Measurements from ENCODE around the gene MEIS3. TPM values are rescaled to one million over a fixed set of nuclear protein-coding genes. Genes with fewer than 3 reads are reported as not detected.
A peak's percentile ranks its signal among the peaks of the same experiment; 100 is the strongest.

The MEIS3 gene
- polyA plus RNA-seq, 3 donors = not detected

GRCh38 chr19:47429140-47429793 lies 9.9 kb upstream of the MEIS3 start:
- H3K9ac ChIP-seq (ENCODE audit: insufficient read depth, low read length, poor library complexity, severe bottlenecking) = no peak overlapping the region
- H3K27me3 ChIP-seq (ENCODE audit: control insufficient read depth in 2 of 2, insufficient read depth in 2 of 2, low read length in 2 of 2) = peaks cover 18 to 76% of the 10 kb centered on the region in 2 donors
- intact Hi-C loops (cut with micrococcal nuclease) = loop anchor here (5.0 to 10.0 kb wide), 3 partner anchors 37 to 274 kb away; no protein-coding TSS in a partner anchor
- H3K36me3 ChIP-seq (replicated peaks in 1 of 2; ENCODE audit: control insufficient read depth in 1 of 2, insufficient read depth in 2 of 2, low read length in 2 of 2) = no peaks in the 10 kb centered on the region
- Mint-ChIP-seq H3K36me3 (peaks cover 0 to 2% of the 10 kb centered on the region in 2 donors), H3K27me3 (ENCODE audit: low read depth in 3 of 3) (peaks cover 22 to 54% (median 48%) of the 10 kb centered on the region in 3 donors), H3K27ac (no peak overlapping the region), H3K9me3 (peaks cover 0 to 17% (median 7%) of the 10 kb centered on the region in 7 donors), H3K4me1 (peaks cover 7% of the 10 kb centered on the region), H3K4me3 (peak overlapping the region in 1 of 2 donors; percentile 87)
- 19% methylated on average over 9 of the region's 20 CpGs for WGBS (ENCODE audit: insufficient coverage)
- no peaks in the 10 kb centered on the region for H4K20me1 ChIP-seq (ENCODE audit: insufficient read depth, low read length)
- no peak overlapping the region for H3K27ac ChIP-seq (ENCODE audit: low read depth in 1 of 2, low read length in 2 of 2)
- H2AFZ ChIP-seq (ENCODE audit: insufficient read depth, low read depth, low read length, poor library complexity, severe bottlenecking) = no peak overlapping the region
- H3K4me3 ChIP-seq (replicated peaks in 1 of 3; ENCODE audit: low read depth in 2 of 3, low read length in 3 of 3) = no peak overlapping the region
- no peaks in the 10 kb centered on the region for H3K79me2 ChIP-seq (ENCODE audit: insufficient read depth, low read length)
- no peak for TF ChIP-seq CTCF (IDR thresholded peaks at IDR 0.05)
- DNase-seq = no peak
- H3K4me1 ChIP-seq (ENCODE audit: control insufficient read depth in 1 of 2, insufficient read depth in 2 of 2, low read length in 2 of 2) = peaks cover 13 to 21% of the 10 kb centered on the region in 2 donors
- H3K4me2 ChIP-seq (replicated peaks; ENCODE audit: extremely low read depth, low read length, poor library complexity, severe bottlenecking) = no peak overlapping the region
- H3K9me3 ChIP-seq (replicated peaks in 1 of 2; ENCODE audit: control insufficient read depth in 1 of 2, insufficient read depth in 1 of 2, low read length in 2 of 2) = peaks cover 4 to 12% of the 10 kb centered on the region in 2 donors

- H3K36me3 Mint-ChIP-seq = peaks cover 0 to 2% of the 10 kb centered on the region in 2 donors
- WGBS (ENCODE audit: insufficient coverage) = 2% methylated on average over 15 of the region's 27 CpGs
- Histone ChIP-seq H3K27me3 (ENCODE audit: control insufficient read depth in 2 of 2, insufficient read depth in 2 of 2, low read length in 2 of 2) (peaks cover 26 to 86% of the 10 kb centered on the region in 2 donors), H3K79me2 (ENCODE audit: insufficient read depth, low read length) (no peaks in the 10 kb centered on the region), H4K20me1 (ENCODE audit: insufficient read depth, low read length) (no peaks in the 10 kb centered on the region), H3K4me2 (replicated peaks; ENCODE audit: extremely low read depth, low read length, poor library complexity, severe bottlenecking) (peak overlapping the region; percentile 20), H2AFZ (ENCODE audit: insufficient read depth, low read depth, low read length, poor library complexity, severe bottlenecking) (no peak overlapping the region), H3K9ac (ENCODE audit: insufficient read depth, low read length, poor library complexity, severe bottlenecking) (no peak overlapping the region), H3K4me3 (replicated peaks in 1 of 3; ENCODE audit: low read depth in 2 of 3, low read length in 3 of 3) (peak overlapping the region in 1 of 3 experiments; percentile 9), H3K4me1 (ENCODE audit: control insufficient read depth in 1 of 2, insufficient read depth in 2 of 2, low read length in 2 of 2) (peaks cover 13 to 21% of the 10 kb centered on the region in 2 donors), H3K36me3 (replicated peaks in 1 of 2; ENCODE audit: control insufficient read depth in 1 of 2, insufficient read depth in 2 of 2, low read length in 2 of 2) (no peaks in the 10 kb centered on the region), H3K27ac (ENCODE audit: low read depth in 1 of 2, low read length in 2 of 2) (no peak overlapping the region), H3K9me3 (replicated peaks in 1 of 2; ENCODE audit: control insufficient read depth in 1 of 2, insufficient read depth in 1 of 2, low read length in 2 of 2) (peaks cover 4 to 16% of the 10 kb centered on the region in 2 donors)
- peaks cover 29 to 60% (median 58%) of the 10 kb centered on the region in 3 donors for H3K27me3 Mint-ChIP-seq (ENCODE audit: low read depth in 3 of 3)
- intact Hi-C loops (cut with micrococcal nuclease) = loop anchor here (5.0 to 10.0 kb wide), 3 partner anchors 36 to 274 kb away; no protein-coding TSS in a partner anchor
- peaks cover 7% of the 10 kb centered on the region for H3K4me1 Mint-ChIP-seq
- peaks cover 0 to 17% (median 9%) of the 10 kb centered on the region in 7 donors for H3K9me3 Mint-ChIP-seq
- peak; percentile 74 to 95 (median 78) for DNase-seq
- no peak overlapping the region for H3K27ac Mint-ChIP-seq
- no peak for TF ChIP-seq CTCF (IDR thresholded peaks at IDR 0.05)
- no peak overlapping the region for H3K4me3 Mint-ChIP-seq
Measured at GRCh38 chr19:47428177-47428894, 9.0 kb upstream of the MEIS3 start.
